SK-N-MC (cell line): ENCODE measurements around the gene R3HDM2.
"Not testable (repeated sequence)": the region's sequence is repeated elsewhere in the genome, so short reads cannot be mapped to it uniquely, and the experiment has no call there.

Experiments
- DNase-seq: peaks from one replicate; pipeline ENCODE4 v3.0.0-alpha.2; 2011; ENCODE audit warnings: low read depth, low spot score
- H3K27ac ChIP-seq: fragments of 200-600 bp; sonication (generic); 2 replicates; pipeline ENCODE4 v1.5.1; 2016; ENCODE audit warnings: mixed run types
- H3K36me3 ChIP-seq: fragments of 200-600 bp; sonication (generic); 2 replicates; pipeline ENCODE4 v1.6.1; 2017; ENCODE audit warnings: antibody characterized with exemption, low read length, mixed read lengths; ENCODE audit not compliant: insufficient read depth
- H3K4me3 ChIP-seq: fragments of 200-600 bp; sonication (generic); 2 replicates; pipeline ENCODE4 v1.5.1; 2016
- H3K9ac ChIP-seq: fragments of 200-600 bp; sonication (generic); 2 replicates; pipeline ENCODE4 v1.8.0; 2017; ENCODE audit warnings: mixed run types, mixed read lengths; ENCODE audit not compliant: insufficient read length
- H3K9me3 ChIP-seq: fragments of 200-600 bp; sonication (generic); 2 replicates; pipeline ENCODE4 v1.6.1; 2017; ENCODE audit warnings: low read depth, mild to moderate bottlenecking, antibody characterized with exemption, low read length, moderate library complexity, mixed read lengths
- EZH2 ChIP-seq: fragments of 200-600 bp; sonication (generic); IDR thresholded peaks from one replicate; pipeline ENCODE4 v1.6.1; 2017; ENCODE audit warnings: antibody characterized with exemption
- FOXP2 ChIP-seq: optimal IDR thresholded peaks from 2 replicates; pipeline ENCODE3; 2011; ENCODE audit warnings: mild to moderate bottlenecking, moderate library complexity; ENCODE audit not compliant: insufficient read depth; ENCODE audit errors: extremely low read length, control extremely low read depth
- POLR2AphosphoS5 ChIP-seq: IDR thresholded peaks from 2 replicates; pipeline ENCODE4 v1.6.1; 2012; ENCODE audit warnings: mild to moderate bottlenecking, low read depth, low read length, borderline replicate concordance

R3HDM2 gene

DNA sequence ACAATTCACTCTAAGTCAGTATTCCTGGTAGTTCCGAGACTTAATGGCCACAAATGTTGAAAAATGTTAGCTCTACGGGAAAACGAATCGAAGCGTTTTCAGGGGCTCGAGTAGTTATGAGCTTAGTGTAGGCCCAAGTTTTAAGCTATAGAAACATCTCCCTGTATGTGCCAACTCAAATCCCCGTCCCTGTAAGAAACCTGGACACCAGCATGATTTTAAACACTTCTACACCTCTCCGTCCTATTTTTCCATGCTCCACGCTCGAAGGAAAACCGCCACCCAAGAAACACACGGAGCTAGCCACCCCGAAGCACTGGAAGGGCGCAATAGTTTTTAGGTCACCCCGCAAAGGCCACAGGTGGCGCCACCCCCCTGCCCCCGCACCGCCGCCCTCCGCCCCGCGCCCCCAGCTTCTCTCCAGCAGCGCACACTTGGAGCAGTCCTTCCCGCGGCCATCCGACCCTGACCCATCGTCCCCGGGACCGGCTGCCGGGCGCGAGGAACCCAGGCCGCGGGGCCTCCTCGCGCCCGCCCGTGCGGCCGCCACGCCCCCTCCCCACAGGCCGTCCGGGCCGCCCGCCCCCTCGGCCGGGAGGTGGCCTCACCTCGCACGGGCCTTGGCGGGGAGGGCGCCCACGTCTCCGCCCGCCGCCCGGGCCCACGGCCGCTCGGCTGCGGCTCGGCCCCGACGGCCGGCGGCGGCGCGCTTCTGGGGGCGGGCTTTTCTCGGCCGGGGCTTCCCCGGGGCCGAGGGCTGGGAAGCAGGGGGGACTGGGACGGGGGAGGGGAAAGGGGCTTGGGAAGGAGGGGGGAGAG is 522 bp downstream of the R3HDM2 start:
- peak overlapping the region; percentile 89 for H3K9ac ChIP-seq
- TF ChIP-seq FOXP2 = no peak
- TF ChIP-seq EZH2 = no peak
- TF ChIP-seq POLR2AphosphoS5 = no peak
- H3K36me3 ChIP-seq = no peaks in the 10 kb centered on the region; the same call in 1 of the 2 replicates
- DNase-seq = no peak
- peak overlapping the region; percentile 82 for H3K27ac ChIP-seq
- peak overlapping the region; percentile 98 for H3K4me3 ChIP-seq
- no peaks in the 10 kb centered on the region for H3K9me3 ChIP-seq

- H3K4me3 ChIP-seq = peak overlapping the region; percentile 98
- H3K9me3 ChIP-seq = no peaks in the 10 kb centered on the region
- TF ChIP-seq FOXP2 = no peak
- TF ChIP-seq POLR2AphosphoS5 = no peak
- no peak for TF ChIP-seq EZH2
- H3K27ac ChIP-seq = peak overlapping the region; percentile 82
- H3K36me3 ChIP-seq = peaks cover under 1% of the 10 kb centered on the region; the same call in 1 of the 2 replicates
- DNase-seq = no peak
- peak overlapping the region; percentile 89 for H3K9ac ChIP-seq
Observed at GRCh38 chr12:57429473-57430111, 1.3 kb downstream of the R3HDM2 start.

DNA sequence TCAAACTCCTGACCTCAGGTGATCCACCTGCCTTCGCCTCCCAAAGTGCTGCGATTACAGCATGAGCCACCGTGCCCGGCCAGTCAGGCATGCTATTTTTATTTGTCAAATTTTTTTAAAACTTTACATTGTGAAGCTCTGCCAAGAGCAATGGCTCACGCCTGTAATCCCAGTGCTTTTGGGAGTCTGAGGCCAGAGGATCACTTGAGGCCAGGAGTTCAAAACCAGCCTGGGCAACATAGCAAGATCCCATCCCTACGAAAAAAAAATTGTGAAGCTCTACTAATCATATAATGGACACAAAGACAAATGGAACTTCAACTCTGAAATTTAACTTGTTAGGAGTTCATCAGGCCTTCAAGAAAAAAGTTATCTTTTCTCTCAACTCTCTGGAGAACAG is 1.9 kb downstream of the R3HDM2 start:
- H3K27ac ChIP-seq = peak overlapping the region; percentile 82
- peak overlapping the region; percentile 98 for H3K4me3 ChIP-seq
- H3K9ac ChIP-seq = peak overlapping the region; percentile 89
- no peaks in the 10 kb centered on the region for H3K9me3 ChIP-seq
- DNase-seq = no peak
- H3K36me3 ChIP-seq = peaks cover 5% of the 10 kb centered on the region; the same call in 1 of the 2 replicates
- TF ChIP-seq EZH2 (no peak), POLR2AphosphoS5 (no peak), FOXP2 (no peak)

GRCh38 chr12:57426948-57427347 is 3.9 kb downstream of the R3HDM2 start:
- H3K9ac ChIP-seq, H3K9me3 ChIP-seq, H3K4me3 ChIP-seq, DNase-seq, H3K27ac ChIP-seq: not testable (repeated sequence)
- H3K36me3 ChIP-seq = peaks cover 13% of the 10 kb centered on the region

- TF ChIP-seq POLR2AphosphoS5 (no peak), FOXP2 (no peak), EZH2 (no peak)
- Histone ChIP-seq H3K36me3 (peaks cover 16% of the 10 kb centered on the region), H3K9ac (no peak overlapping the region), H3K9me3 (no peaks in the 10 kb centered on the region), H3K4me3 (no peak overlapping the region), H3K27ac (no peak overlapping the region)
- no peak for DNase-seq
Observed at GRCh38 chr12:57420482-57420881, 10.4 kb downstream of the R3HDM2 start.

DNA sequence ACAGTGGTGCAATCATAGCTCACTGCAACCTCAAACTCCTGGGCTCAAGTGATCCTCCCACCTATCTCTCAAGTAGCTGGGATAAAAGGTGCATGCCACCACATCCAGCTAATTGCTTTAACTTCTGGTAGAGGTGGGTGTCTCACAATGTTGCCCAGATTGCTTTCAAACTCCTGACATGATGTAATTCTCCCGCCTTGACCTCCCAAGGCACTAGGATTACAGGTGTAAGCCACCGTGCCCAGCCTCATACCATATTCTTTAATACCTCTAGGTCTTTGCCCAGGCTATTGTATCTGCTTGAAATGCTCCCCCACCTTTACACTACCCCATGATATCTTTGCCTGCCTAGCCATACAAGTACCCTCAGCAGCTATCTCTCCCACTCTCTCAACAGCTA is 11.3 kb downstream of the R3HDM2 start:
- no peak for DNase-seq
- H3K27ac ChIP-seq = no peak overlapping the region
- H3K9me3 ChIP-seq = no peaks in the 10 kb centered on the region
- no peak overlapping the region for H3K4me3 ChIP-seq
- TF ChIP-seq POLR2AphosphoS5 (no peak), EZH2 (no peak), FOXP2 (no peak)
- H3K36me3 ChIP-seq = peaks cover 14% of the 10 kb centered on the region
- H3K9ac ChIP-seq = no peak overlapping the region

GRCh38 chr12:57418255-57418654 is 12.6 kb downstream of the R3HDM2 start:
- Histone ChIP-seq H3K9me3 (no peaks in the 10 kb centered on the region), H3K36me3 (peaks cover 10% of the 10 kb centered on the region), H3K4me3 (no peak overlapping the region), H3K27ac (peak overlapping the region; percentile 35), H3K9ac (no peak overlapping the region)
- TF ChIP-seq FOXP2 = no peak
- TF ChIP-seq POLR2AphosphoS5 = no peak
- no peak for TF ChIP-seq EZH2
- no peak for DNase-seq

DNA sequence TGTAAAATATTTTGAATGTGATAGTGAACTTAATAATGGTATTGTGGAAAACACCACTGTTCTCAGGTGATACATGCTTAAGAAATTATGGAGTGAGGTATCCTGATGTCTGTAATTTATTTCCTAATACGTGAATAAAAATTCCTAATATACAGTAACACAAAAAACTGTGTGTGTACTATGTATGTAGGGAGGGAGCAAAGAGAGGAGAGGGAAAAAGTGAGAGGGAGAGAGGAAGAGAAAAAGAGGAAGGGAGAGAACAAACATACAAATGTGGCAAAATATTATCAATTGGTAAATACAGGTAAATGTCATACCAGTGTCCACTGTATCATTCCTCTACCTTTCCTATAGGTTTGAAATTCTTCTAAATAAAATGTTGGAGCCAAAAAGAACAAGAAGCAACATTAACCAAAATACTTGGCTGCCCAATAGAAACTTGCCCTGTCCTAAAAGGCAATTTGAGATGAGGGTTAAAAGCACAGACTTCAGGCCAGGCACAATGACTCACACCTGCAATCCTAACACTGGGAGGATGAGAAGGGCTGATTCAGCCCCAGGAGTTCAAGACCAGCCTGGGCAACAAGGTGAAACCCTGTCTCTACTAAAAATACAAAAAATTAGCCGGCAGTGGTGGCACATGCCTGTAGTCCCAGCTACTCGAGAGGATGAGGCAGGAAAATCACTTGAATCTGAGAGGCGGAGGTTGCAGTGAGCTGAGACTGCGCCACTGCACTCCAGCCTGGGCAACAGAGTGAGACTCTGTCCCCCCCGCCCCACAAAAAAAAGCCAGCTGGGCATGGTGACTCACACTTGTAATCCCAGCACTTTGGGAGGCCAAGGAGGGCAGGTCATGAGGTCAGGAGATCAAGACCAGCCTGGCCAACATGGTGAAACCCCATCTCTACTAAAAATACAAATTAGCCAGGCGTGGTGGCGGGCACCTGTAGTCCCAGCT is 14.5 kb downstream of the R3HDM2 start:
- Histone ChIP-seq H3K36me3 (no peaks in the 10 kb centered on the region; the same call in 1 of the 2 replicates), H3K9ac (no peak overlapping the region), H3K9me3 (no peaks in the 10 kb centered on the region), H3K4me3 (no peak overlapping the region), H3K27ac (no peak overlapping the region)
- no peak for DNase-seq
- TF ChIP-seq FOXP2 (no peak), POLR2AphosphoS5 (no peak), EZH2 (no peak)
